AG04450 (cell line): ENCODE data around the gene ERFE. TPM values are rescaled to one million over a fixed set of nuclear protein-coding genes. Genes with fewer than 3 reads are reported as not detected.
A peak's percentile ranks its signal among the peaks of the same experiment; 100 is the strongest.

Experiments
- CTCF ChIA-PET: fragments of 300-600, 350-600 bp; formaldehyde crosslinking; extraction: SDS; loops from one replicate; lab custom pipeline; 2022; ENCODE audit warnings: antibody characterized with exemption, inconsistent platforms; lab: Charles Lee
- POLR2A ChIA-PET: fragments of 350-600 bp; formaldehyde crosslinking; extraction: SDS; loops from one replicate; lab custom pipeline; 2021; ENCODE audit warnings: antibody characterized with exemption, inconsistent platforms; lab: Yijun Ruan, JAX
- DNase-seq: peaks from one replicate; pipeline ENCODE4 v3.0.0-alpha.2; 2011; ENCODE audit warnings: low read depth, low spot score
- H3K27ac ChIP-seq: one replicate; pipeline ENCODE4 v1.5.1; 2012; ENCODE audit warnings: low read depth, low read length, control low read depth
- H3K27me3 ChIP-seq: one replicate; pipeline ENCODE4 v1.6.0; 2012; ENCODE audit warnings: low read length; ENCODE audit not compliant: control insufficient read depth, insufficient read depth
- H3K4me3 ChIP-seq: 2 replicates; pipeline ENCODE4 v1.5.1; 2011; ENCODE audit warnings: mild to moderate bottlenecking, low read depth, low read length, control low read depth
- H3K9me3 ChIP-seq: 2 replicates; pipeline ENCODE4 v1.5.1; 2012; ENCODE audit warnings: low read length; ENCODE audit not compliant: control insufficient read depth, insufficient read depth
- polyA plus RNA-seq: library from polyadenylated mRNA; depleted of rRNA; stranded (reverse); fragments of >200 nt; gene quantifications from 2 replicates; pipeline ENCODE4 v1.2.3, GENCODE V29; 2011
- TF ChIP-seq, protein P1 (sequence below): IDR thresholded peaks from 2 replicates; pipeline ENCODE4 v1.5.1; 2011; ENCODE audit warnings: low read depth, low read length, control low read depth, inconsistent platforms

Gene ERFE
- polyA plus RNA-seq, 1 experiment: 2.4 TPM

DNA sequence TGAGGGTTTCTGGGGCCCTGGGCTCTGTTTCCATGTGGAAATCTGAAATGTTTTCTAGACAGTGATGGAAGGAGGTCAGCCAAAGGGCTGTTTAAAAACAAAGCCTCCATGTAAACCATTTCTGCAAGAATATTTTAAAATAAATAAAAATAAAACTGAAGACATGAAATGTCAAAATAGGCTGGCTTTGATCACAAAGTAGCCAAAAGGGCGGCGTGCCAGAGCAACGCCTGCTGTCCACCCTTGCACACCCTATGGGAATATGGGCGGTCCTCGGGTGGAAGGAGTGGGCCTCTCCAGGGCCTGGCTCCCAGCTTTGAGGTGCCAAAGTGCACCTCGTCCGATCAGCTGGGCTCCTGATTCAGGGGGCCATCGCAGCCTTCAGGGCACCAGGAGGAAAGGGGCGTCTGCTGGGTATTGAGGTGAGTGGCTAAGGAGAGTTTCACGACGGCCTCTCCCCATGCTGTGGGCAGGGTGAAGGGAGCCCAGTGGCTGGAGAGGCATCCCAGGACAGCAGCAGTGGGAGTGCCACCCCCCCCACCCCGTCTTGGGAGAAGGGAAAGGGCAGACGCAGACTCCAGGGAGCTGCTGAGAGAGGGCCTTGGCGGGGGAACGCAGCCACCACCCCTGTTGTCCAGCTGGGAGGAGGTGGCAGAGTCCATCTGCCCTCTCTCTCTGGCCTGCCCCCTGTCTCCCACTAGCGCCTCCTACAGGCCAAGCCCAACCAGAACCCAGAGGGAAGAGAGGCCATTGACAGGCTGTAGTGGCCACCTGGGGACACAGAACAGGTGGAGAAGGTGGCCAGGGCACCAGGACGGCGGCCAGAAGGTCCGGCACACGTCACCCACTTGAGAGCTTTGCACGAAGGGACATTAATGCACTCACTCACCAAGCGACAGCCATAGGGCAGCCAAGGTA, 5.7 kb upstream of the ERFE start:
- no peak for DNase-seq
- ChIA-PET POLR2A (interaction anchor here (1.1 kb wide), 1 partner anchor 17 kb away, joined by 3 read pairs; no protein-coding TSS in a partner anchor), CTCF (no interaction called here)
- Histone ChIP-seq H3K27ac (no peak overlapping the region), H3K27me3 (no peaks in the 10 kb centered on the region), H3K9me3 (peaks cover 17% of the 10 kb centered on the region), H3K4me3 (no peak overlapping the region)
- TF ChIP-seq, protein P1, sequence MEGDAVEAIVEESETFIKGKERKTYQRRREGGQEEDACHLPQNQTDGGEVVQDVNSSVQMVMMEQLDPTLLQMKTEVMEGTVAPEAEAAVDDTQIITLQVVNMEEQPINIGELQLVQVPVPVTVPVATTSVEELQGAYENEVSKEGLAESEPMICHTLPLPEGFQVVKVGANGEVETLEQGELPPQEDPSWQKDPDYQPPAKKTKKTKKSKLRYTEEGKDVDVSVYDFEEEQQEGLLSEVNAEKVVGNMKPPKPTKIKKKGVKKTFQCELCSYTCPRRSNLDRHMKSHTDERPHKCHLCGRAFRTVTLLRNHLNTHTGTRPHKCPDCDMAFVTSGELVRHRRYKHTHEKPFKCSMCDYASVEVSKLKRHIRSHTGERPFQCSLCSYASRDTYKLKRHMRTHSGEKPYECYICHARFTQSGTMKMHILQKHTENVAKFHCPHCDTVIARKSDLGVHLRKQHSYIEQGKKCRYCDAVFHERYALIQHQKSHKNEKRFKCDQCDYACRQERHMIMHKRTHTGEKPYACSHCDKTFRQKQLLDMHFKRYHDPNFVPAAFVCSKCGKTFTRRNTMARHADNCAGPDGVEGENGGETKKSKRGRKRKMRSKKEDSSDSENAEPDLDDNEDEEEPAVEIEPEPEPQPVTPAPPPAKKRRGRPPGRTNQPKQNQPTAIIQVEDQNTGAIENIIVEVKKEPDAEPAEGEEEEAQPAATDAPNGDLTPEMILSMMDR: 0 out of 2 replicates have a peak, but pooled peaks have one; percentile 13

DNA sequence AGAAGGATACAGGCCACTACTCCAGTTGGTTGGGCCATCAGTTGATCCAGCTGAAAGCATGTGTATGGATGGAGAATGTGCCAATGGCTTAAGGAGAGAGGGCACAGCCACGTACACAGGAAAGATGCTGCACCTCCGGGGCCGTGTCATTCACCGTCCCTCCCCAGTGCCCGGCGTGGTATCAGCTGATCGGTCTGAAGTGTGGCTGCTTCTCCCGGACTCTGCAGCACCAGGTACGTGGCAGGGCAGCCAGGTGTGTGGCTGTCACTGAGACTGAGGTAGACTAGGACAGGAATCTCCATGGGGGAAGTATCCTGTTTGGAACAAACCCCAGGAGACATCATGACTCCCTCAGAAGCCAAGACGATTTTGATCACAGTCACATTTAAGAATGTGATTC, 4.2 kb upstream of the ERFE start:
- Histone ChIP-seq H3K27ac (peak overlapping the region; percentile 2), H3K9me3 (peaks cover 17% of the 10 kb centered on the region), H3K27me3 (no peaks in the 10 kb centered on the region), H3K4me3 (no peak overlapping the region)
- no peak for DNase-seq
- ChIA-PET POLR2A (interaction anchor here (0.7 kb wide), 1 partner anchor 16 kb away, joined by 3 read pairs; no protein-coding TSS in a partner anchor), CTCF (interaction anchor here (0.6 kb wide), 1 partner anchor 223 kb away, joined by 3 read pairs; no protein-coding TSS in a partner anchor)
- TF ChIP-seq, protein P1: no peak

DNA sequence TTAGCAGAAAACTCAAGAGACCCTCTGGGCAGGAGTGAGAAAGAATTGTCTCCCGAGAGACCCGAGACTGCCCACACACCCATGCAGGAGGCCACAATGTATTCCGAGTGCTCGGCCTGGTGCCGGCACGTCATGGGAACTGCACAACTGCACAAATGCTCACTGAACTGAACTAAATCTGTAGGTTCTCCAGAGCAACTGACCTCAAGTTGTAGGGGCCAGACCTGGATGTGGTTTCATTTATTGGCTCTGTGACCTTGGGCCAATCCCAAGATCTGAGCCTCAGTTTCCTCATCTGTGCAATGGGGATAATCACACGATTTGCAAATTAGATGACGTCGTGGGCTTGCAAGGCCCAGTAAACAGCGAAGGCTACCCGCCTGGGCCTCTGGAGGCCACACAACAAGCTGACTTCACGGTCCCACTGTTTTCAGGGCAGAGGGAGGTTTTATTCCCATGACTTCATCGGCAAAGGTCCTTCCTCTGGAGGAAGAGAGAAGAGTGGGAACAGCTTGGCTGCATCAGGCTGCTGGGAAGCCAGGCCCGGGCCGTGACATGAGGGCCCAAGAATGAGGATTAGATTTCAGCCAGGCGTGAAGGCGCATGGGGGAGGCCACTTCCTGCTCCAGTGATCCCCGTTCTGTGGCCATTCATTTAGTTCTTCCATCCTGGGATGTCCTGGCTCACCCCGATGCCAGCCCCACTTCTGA, 3.6 kb upstream of the ERFE start:
- CTCF ChIA-PET: no interaction called here
- H3K27me3 ChIP-seq: no peaks in the 10 kb centered on the region
- peak; percentile 83 for DNase-seq
- TF ChIP-seq, protein P1: no peak
- no peak overlapping the region for H3K4me3 ChIP-seq
- H3K27ac ChIP-seq: peak overlapping the region; percentile 65
- peaks cover 17% of the 10 kb centered on the region for H3K9me3 ChIP-seq
- POLR2A ChIA-PET: interaction anchor here (0.6 to 0.9 kb wide), 2 partner anchors 9 to 14 kb away, joined by 3 to 4 read pairs; no protein-coding TSS in a partner anchor

DNA sequence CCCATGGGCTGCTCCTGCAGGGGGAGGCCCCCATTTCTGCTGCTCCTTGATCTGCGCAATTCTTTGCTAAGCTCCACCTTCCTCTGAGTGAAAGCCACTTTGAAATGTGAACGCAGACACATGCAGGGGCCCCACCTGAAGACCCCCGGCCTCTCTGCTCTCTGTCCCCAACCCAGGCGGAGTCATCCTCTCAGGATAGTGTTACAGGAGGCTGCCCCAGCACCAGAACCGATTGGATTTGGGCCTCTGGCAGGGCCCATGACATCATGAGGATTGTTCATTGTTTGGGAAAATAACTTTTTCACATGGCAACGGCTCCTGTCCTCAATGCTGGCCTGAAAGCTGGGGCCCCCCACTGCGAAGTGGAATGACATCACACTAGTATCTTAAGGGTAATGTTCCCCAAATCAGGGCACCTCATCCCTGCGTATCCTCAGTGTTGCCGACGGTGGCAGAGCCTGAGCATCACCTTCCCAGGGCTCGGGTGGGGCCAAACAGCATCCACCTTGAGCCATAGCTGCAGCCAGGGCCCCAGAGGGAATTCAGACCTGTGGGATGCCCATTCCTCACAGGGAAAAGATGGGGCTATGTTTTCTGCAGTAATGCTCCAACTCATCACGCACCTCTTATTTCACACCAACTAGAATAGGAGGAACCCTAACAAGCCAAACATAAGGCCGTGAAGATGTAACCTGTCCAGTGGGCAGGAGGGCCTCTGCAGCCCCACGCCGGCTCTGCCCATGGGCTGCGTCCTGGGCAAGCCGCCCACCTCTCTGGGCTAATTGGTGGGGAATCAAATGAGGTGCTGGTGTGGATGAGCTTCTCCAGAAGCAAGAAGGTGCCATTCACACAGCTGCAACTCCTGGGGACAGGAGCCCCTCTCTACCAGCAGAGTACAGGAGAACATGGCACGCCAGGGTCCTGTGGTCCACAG, 2.7 kb upstream of the ERFE start:
- CTCF ChIA-PET: no interaction called here
- TF ChIP-seq, protein P1: no peak
- DNase-seq: no peak
- no peaks in the 10 kb centered on the region for H3K27me3 ChIP-seq
- H3K9me3 ChIP-seq: peaks cover 17% of the 10 kb centered on the region
- H3K4me3 ChIP-seq: no peak overlapping the region
- POLR2A ChIA-PET: interaction anchor here (0.9 kb wide), 1 partner anchor 14 kb away, joined by 4 read pairs; no protein-coding TSS in a partner anchor
- H3K27ac ChIP-seq: peak overlapping the region; percentile 65
